ENCODE results near the gene CCDC146.
"Not testable (repeated sequence)": the region's sequence is repeated elsewhere in the genome, so short reads cannot be mapped to it uniquely, and the experiment has no call there.

Gene CCDC146

GRCh38 chr7:77209479-77210139 lies 87.2 kb downstream of the CCDC146 start:
- no peak for TF ChIP-seq CTCF (IDR thresholded peaks at IDR 0.05; ENCODE audit: insufficient read depth, low read depth, low read length, missing control alignments)
- H3K4me3 ChIP-seq (ENCODE audit: low read depth, low read length), result no peak overlapping the region
- DNase-seq (ENCODE audit: low read depth), result peak; percentile 18

DNA sequence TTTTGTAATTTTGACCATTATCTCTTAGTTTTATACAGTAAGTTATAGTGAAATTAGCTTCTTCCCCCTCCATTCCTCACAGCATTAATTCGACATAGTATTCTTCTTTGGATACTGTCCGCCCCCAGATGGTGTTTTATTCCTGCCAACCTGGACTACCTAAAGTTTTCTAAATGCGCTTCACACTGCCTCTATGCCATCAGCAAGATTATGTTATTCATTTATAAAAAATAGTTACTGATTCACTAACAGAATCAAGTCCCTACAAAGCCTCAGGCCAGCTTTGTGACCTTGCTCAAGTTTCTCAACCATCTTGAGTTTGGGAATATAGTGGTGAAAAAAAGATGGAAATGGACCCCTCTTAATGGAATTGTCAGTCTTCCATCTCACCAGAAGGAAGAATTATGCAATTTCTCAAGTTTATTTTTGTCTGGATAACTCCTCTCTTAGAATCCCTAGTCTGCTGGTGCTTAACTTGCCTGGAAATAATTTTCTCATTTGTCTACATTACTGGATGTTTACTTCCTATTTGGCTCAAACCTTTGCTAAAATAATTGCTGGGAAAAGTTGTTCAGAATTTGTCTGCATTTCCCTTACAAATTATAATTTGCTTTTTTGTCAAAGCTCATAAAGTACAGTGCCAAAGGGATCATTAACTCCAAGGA lies 93.9 kb downstream of the CCDC146 start:
- no peak for DNase-seq (ENCODE audit: low read depth)
- TF ChIP-seq CTCF (IDR thresholded peaks at IDR 0.05; ENCODE audit: insufficient read depth, low read depth, low read length, missing control alignments), result no peak
- no peak overlapping the region for H3K4me3 ChIP-seq (ENCODE audit: low read depth, low read length)

GRCh38 chr7:77217474-77218185 lies 95.2 kb downstream of the CCDC146 start:
- H3K4me3 ChIP-seq (ENCODE audit: low read depth, low read length), result no peak overlapping the region
- no peak for DNase-seq (ENCODE audit: low read depth)
- TF ChIP-seq CTCF (IDR thresholded peaks at IDR 0.05; ENCODE audit: insufficient read depth, low read depth, low read length, missing control alignments), result no peak

- not testable (repeated sequence) for H3K4me3 ChIP-seq (ENCODE audit: low read depth, low read length); DNase-seq (ENCODE audit: low read depth)
Observed at GRCh38 chr7:77219701-77220331, 97.4 kb downstream of the CCDC146 start.

DNA sequence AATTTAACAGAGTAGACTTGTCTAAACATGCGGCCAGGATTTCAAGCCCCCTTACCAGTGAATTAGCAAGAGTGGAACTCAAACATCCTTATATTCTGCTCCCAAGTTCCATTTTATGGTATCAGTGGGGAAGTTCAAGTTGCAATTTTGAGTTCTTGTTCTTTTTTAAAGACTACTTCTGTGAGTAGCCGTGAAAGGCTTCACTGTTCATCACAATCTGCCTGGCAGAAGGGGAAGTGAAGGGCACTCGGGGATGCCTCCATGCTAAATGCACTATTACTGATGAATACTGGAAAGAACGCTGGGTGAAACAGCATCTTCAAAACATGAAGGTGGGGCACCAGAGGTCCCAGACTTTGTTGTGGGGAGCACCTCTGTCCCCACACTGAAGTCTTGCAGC lies 99.7 kb downstream of the CCDC146 start:
- DNase-seq (ENCODE audit: low read depth), result no peak
- no peak for TF ChIP-seq CTCF (IDR thresholded peaks at IDR 0.05; ENCODE audit: insufficient read depth, low read depth, low read length, missing control alignments)
- no peak overlapping the region for H3K4me3 ChIP-seq (ENCODE audit: low read depth, low read length)

DNA sequence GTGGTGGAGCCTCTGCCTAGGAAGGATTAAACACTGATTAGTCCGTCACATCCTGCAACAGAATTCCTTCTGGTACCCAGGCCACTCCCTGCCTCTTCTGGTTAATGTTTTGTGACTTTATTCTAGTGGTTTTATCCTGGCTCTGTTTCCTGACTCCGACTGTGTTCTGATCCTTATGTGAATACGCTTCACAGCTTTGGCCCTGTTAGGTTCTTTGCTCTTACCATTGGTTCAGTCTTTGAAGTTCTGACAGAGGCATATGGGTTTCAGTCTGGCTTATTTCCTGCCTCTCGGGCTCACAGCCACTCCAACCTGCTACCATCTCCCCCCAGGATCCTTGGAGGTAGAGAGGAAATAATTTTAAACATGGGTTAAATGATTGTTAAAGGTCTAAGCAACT lies 100.4 kb downstream of the CCDC146 start:
- no peak overlapping the region for H3K4me3 ChIP-seq (ENCODE audit: low read depth, low read length)
- DNase-seq (ENCODE audit: low read depth), result no peak
- TF ChIP-seq CTCF (IDR thresholded peaks at IDR 0.05; ENCODE audit: insufficient read depth, low read depth, low read length, missing control alignments), result no peak

DNA sequence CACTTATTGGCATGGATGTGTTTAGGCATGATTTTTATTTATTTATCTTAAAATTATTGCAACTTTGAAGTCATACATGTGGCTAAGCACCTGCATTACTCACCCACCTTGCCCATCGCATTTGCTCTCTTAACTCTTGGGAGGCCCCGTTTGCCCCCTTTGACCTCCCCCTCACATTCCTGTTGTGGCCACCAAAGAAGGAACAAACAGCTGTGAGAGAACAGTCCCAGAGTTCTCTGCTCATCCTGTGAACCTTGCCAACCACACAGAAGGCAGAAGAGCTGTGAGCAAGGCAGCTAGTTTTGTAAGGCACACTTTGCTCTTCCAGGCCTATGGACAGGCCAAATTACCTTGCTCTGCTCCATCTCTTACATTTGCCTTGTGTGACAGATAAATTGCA lies 100.8 kb downstream of the CCDC146 start:
- TF ChIP-seq CTCF (IDR thresholded peaks at IDR 0.05; ENCODE audit: insufficient read depth, low read depth, low read length, missing control alignments), result no peak
- DNase-seq (ENCODE audit: low read depth), result no peak
- H3K4me3 ChIP-seq (ENCODE audit: low read depth, low read length), result no peak overlapping the region

All from GM12865 (cell line).